Gastroesophageal sphincter (tissue), 4 donors: Measurements from ENCODE around the gene SLC12A6. TPM values are rescaled to one million over a fixed set of nuclear protein-coding genes. Genes with fewer than 3 reads are reported as not detected.
"Not testable (repeated sequence)": the region's sequence is repeated elsewhere in the genome, so short reads cannot be mapped to it uniquely, and the experiment has no call there.

Source experiments
- ATAC-seq: fragments of 150-250 bp; one replicate; pipeline ENCODE4 v1.9.1; 2016; ENCODE audit warnings: mild to moderate bottlenecking, moderate library complexity
- H3K27ac ChIP-seq, 4 donors: fragments of 200-600 bp; sonication (generic) in 3 of 4; 1 replicate in 3 of 4; 2 replicates in 1 of 4; pipeline ENCODE4 v1.5.1; 2016 to 2019
- H3K27me3 ChIP-seq: fragments of 200-600 bp; sonication (generic); one replicate; pipeline ENCODE4 v1.5.1; 2019
- H3K36me3 ChIP-seq, 2 donors: fragments of 200-600 bp; sonication (generic); one replicate each; pipeline ENCODE4 v1.5.1; 2019; ENCODE audit warnings: control low read depth in 1 of 2
- H3K4me1 ChIP-seq, 3 donors: fragments of 200-600 bp; sonication (generic); 1 replicate in 2 of 3; 2 replicates in 1 of 3; pipeline ENCODE4 v1.5.1; 2016 to 2019; ENCODE audit warnings: control low read depth in 2 of 3
- H3K4me3 ChIP-seq, 2 donors: fragments of 200-600 bp; sonication (generic); one replicate each; pipeline ENCODE4 v1.5.1; 2019; ENCODE audit warnings: mild to moderate bottlenecking in 1 of 2, moderate library complexity in 1 of 2
- H3K9me3 ChIP-seq, 3 donors: fragments of 200-600 bp; sonication (generic); one replicate each; pipeline ENCODE4 v1.5.1; 2017 to 2019; ENCODE audit warnings: control low read depth in 2 of 3
- CTCF ChIP-seq, 4 experiments: fragments of 200-600 bp in 2 of 4; fragments of 450-650 bp in 2 of 4; sonication (generic) in 1 of 4; IDR thresholded peaks; one replicate each; pipeline ENCODE4 v1.5.1; 2017 to 2019; ENCODE audit warnings: antibody characterized with exemption in 4 of 4, mild to moderate bottlenecking in 2 of 4, moderate library complexity in 2 of 4
- EP300 ChIP-seq: sonication (generic); formaldehyde crosslinking; IDR thresholded peaks from one replicate; pipeline ENCODE4 v1.6.1; 2017; ENCODE audit warnings: antibody characterized with exemption, mild to moderate bottlenecking
- POLR2A ChIP-seq, 2 donors: fragments of 450-650 bp; IDR thresholded peaks; one replicate each; pipeline ENCODE4 v1.6.1; 2017; ENCODE audit warnings: antibody characterized with exemption in 2 of 2, mild to moderate bottlenecking in 2 of 2, moderate library complexity in 1 of 2
- POLR2AphosphoS5 ChIP-seq: sonication (generic); formaldehyde crosslinking; IDR thresholded peaks from one replicate; pipeline ENCODE4 v1.6.1; 2017; ENCODE audit warnings: antibody characterized with exemption
- WGBS, 2 donors: methylation state at CpG; one replicate each; pipeline ENCODE4 v1.1.5; 2018; ENCODE audit warnings: low coverage in 1 of 2; 5-methylcytosine and 5-hydroxymethylcytosine counted together
- total RNA-seq, 4 donors: library from RNA; depleted of rRNA; stranded (reverse); fragments of >200 nt; gene quantifications; one replicate each; pipeline ENCODE4 v1.1.0, GENCODE V29; 2016

Gene SLC12A6
- total RNA-seq, 4 donors from 2014 or later, result 12.0 to 19.0 (median 15.7) TPM

- ATAC-seq, result no peak
- no peak overlapping the region for H3K27ac ChIP-seq
- peaks cover 0 to 43% of the 10 kb centered on the region in 2 donors for H3K36me3 ChIP-seq
- TF ChIP-seq POLR2A (IDR thresholded peaks at IDR 0.05) (no peak), EP300 (no peak), POLR2AphosphoS5 (no peak), CTCF (IDR thresholded peaks at IDR 0.05) (no peak)
- H3K4me1 ChIP-seq, result no peaks in the 10 kb centered on the region
- no peak overlapping the region for H3K4me3 ChIP-seq
- H3K9me3 ChIP-seq, result no peaks in the 10 kb centered on the region
- H3K27me3 ChIP-seq, result no peaks in the 10 kb centered on the region
- WGBS, 2 donors, result 40% methylated on average over 1 of the region's 2 CpGs; no CpG with 5 or more reads in 1 of the 2 donors
Observed at GRCh38 chr15:34353627-34354026, 16.0 kb upstream of the SLC12A6 start.

- not testable (repeated sequence) for H3K27ac ChIP-seq, H3K27me3 ChIP-seq, H3K4me1 ChIP-seq, ATAC-seq, H3K4me3 ChIP-seq, H3K9me3 ChIP-seq
- peaks cover 0 to 37% of the 10 kb centered on the region in 2 donors for H3K36me3 ChIP-seq
- WGBS, 2 donors, result 90 to 93% methylated on average over 8 to 9 of the region's 12 CpGs
Observed at GRCh38 chr15:34352996-34353395, 15.4 kb upstream of the SLC12A6 start.

GRCh38 chr15:34349769-34350168 is 12.2 kb upstream of the SLC12A6 start:
- WGBS, 2 donors, result 83% methylated on average over 2 of the region's 4 CpGs; no CpG with 5 or more reads in 1 of the 2 donors

GRCh38 chr15:34348735-34349300 is 11.2 kb upstream of the SLC12A6 start:
- Histone ChIP-seq H3K4me3 (no peak overlapping the region), H3K36me3 (no peaks in the 10 kb centered on the region), H3K9me3 (no peaks in the 10 kb centered on the region), H3K27me3 (no peaks in the 10 kb centered on the region), H3K4me1 (no peaks in the 10 kb centered on the region), H3K27ac (no peak overlapping the region)
- no peak for ATAC-seq
- TF ChIP-seq CTCF (IDR thresholded peaks at IDR 0.05), result no peak
- no peak for TF ChIP-seq EP300
- no peak for TF ChIP-seq POLR2AphosphoS5
- TF ChIP-seq POLR2A (IDR thresholded peaks at IDR 0.05), result no peak
- 75 to 78% methylated on average over 1 of the region's 1 CpG for WGBS, 2 donors

More at GRCh38 chr15:34349769-34350168, 12.2 kb upstream of the SLC12A6 start:
- no peak for ATAC-seq
- no peaks in the 10 kb centered on the region for H3K9me3 ChIP-seq
- H3K4me1 ChIP-seq, result no peaks in the 10 kb centered on the region
- peaks cover 0 to 5% of the 10 kb centered on the region in 2 donors for H3K36me3 ChIP-seq
- TF ChIP-seq POLR2A (IDR thresholded peaks at IDR 0.05), result no peak
- no peak for TF ChIP-seq CTCF (IDR thresholded peaks at IDR 0.05)
- no peak for TF ChIP-seq POLR2AphosphoS5
- no peak for TF ChIP-seq EP300
- no peak overlapping the region for H3K4me3 ChIP-seq
- no peaks in the 10 kb centered on the region for H3K27me3 ChIP-seq
- H3K27ac ChIP-seq, result no peak overlapping the region

- no peak for TF ChIP-seq EP300
- no peak for TF ChIP-seq POLR2AphosphoS5
- TF ChIP-seq POLR2A (IDR thresholded peaks at IDR 0.05), result no peak
- Histone ChIP-seq H3K4me3 (no peak overlapping the region), H3K36me3 (no peaks in the 10 kb centered on the region), H3K9me3 (no peaks in the 10 kb centered on the region), H3K4me1 (no peaks in the 10 kb centered on the region), H3K27ac (no peak overlapping the region), H3K27me3 (no peaks in the 10 kb centered on the region)
- WGBS, 2 donors, result 63 to 71% methylated on average over 4 to 7 of the region's 13 CpGs
- no peak for ATAC-seq
Observed at GRCh38 chr15:34347951-34348638, 10.5 kb upstream of the SLC12A6 start.
